Transverse colon (tissue), 4 donors: ENCODE results near the gene RSRP1.

Experiments
- CTCF ChIP-seq, 5 experiments: fragments of 200-600 bp in 3 of 5; fragments of 450-650 bp in 2 of 5; sonication (generic) in 3 of 5; IDR thresholded peaks; 1 replicate in 2 of 5; 2 replicates in 3 of 5; pipeline ENCODE4 v1.5.1; 2016 to 2017; ENCODE audit warnings: antibody characterized with exemption in 5 of 5, inconsistent platforms in 3 of 5, mild to moderate bottlenecking in 2 of 5, moderate library complexity in 1 of 5
- POLR2A ChIP-seq: fragments of 450-650 bp; IDR thresholded peaks from one replicate; pipeline ENCODE4 v1.6.1; 2016; ENCODE audit warnings: antibody characterized with exemption, mild to moderate bottlenecking, moderate library complexity
- POLR2AphosphoS5 ChIP-seq, 3 donors: sonication (generic); formaldehyde crosslinking; IDR thresholded peaks; one replicate each; pipeline ENCODE4 v1.6.1; 2016; ENCODE audit warnings: antibody characterized with exemption in 3 of 3

- TF ChIP-seq CTCF (IDR thresholded peaks at IDR 0.05): peak in 2 of 5 experiments; percentile 27 to 37
- TF ChIP-seq POLR2A: no peak
- TF ChIP-seq POLR2AphosphoS5 (IDR thresholded peaks at IDR 0.05): no peak
Measured at GRCh38 chr1:25198663-25199252, 48.5 kb downstream of the RSRP1 start.
